Right lobe of liver (tissue), 4 donors: ENCODE data around the gene NEK1.

ENCODE experiments used
- CTCF ChIP-seq, 4 donors: fragments of 200-600 bp in 3 of 4; fragments of 450-650 bp in 1 of 4; IDR thresholded peaks; one replicate each; pipeline versions ENCODE4 v1.5.1 to v1.8.0; 2016 to 2022; ENCODE audit warnings: antibody characterized with exemption in 4 of 4, mild to moderate bottlenecking in 2 of 4
- POLR2A ChIP-seq: fragments of 450-650 bp; IDR thresholded peaks from one replicate; pipeline ENCODE4 v1.6.1; 2017; ENCODE audit warnings: antibody characterized with exemption, mild to moderate bottlenecking
- donor health status: DM: no; HTN: no; CAD: no.
- donor health status: DM: no; HTN: no; CAD: no.
- donor health status: DM: no; HTN: yes; CAD: no.

- no peak for TF ChIP-seq POLR2A
- TF ChIP-seq CTCF (IDR thresholded peaks at IDR 0.05): no peak
These were observed 17.7 kb downstream of the NEK1 start for GRCh38 chr4:169594560-169595195.
